ENCODE measurements around the gene CORT.
"Not testable (repeated sequence)": the region's sequence is repeated elsewhere in the genome, so short reads cannot be mapped to it uniquely, and the experiment has no call there.

CORT gene

GRCh38 chr1:10449751-10450150, at the start of gene CORT:
Gene CORT (plus strand): TSS chr1:10450031. CDS start chr1:10450224, 193 bp downstream.
- DNase-seq: no peak

- DNase-seq: no peak
These were observed 48.5 kb upstream of the CORT start for GRCh38 chr1:10401281-10401680.

- DNase-seq: no peak
These were observed 47.0 kb upstream of the CORT start for GRCh38 chr1:10402729-10403274.

GRCh38 chr1:10407201-10407600, 42.6 kb upstream of the CORT start:
- no peak for DNase-seq

GRCh38 chr1:10415211-10415930, 34.5 kb upstream of the CORT start:
- DNase-seq: no peak

- DNase-seq: not testable (repeated sequence)
These were observed 33.9 kb upstream of the CORT start for GRCh38 chr1:10415967-10416366.

- DNase-seq: not testable (repeated sequence)
These were observed 31.1 kb upstream of the CORT start for GRCh38 chr1:10418741-10419140.

GRCh38 chr1:10419351-10419750, 30.5 kb upstream of the CORT start:
- DNase-seq: no peak

- DNase-seq: no peak
These were observed 28.2 kb upstream of the CORT start for GRCh38 chr1:10421637-10422036.

GRCh38 chr1:10424034-10424433, 25.8 kb upstream of the CORT start:
- DNase-seq: no peak

GRCh38 chr1:10424651-10425050, 25.2 kb upstream of the CORT start:
- DNase-seq: no peak

- not testable (repeated sequence) for DNase-seq
These were observed 23.9 kb upstream of the CORT start for GRCh38 chr1:10425826-10426534.

GRCh38 chr1:10426535-10426848, 23.3 kb upstream of the CORT start:
- DNase-seq: not testable (repeated sequence)

- no peak for DNase-seq
These were observed 20.8 kb upstream of the CORT start for GRCh38 chr1:10428984-10429383.

GRCh38 chr1:10429868-10430215, 20.0 kb upstream of the CORT start:
- peak; percentile 34 for DNase-seq

GRCh38 chr1:10430216-10431069, 19.4 kb upstream of the CORT start, which contains the start of gene CENPS:
Gene CENPS (plus strand): TSS chr1:10430433. CDS start chr1:10430518, 85 bp downstream.
- peak; percentile 97 for DNase-seq

- peak; percentile 49 for DNase-seq
These were observed 18.6 kb upstream of the CORT start for GRCh38 chr1:10431070-10431730.

GRCh38 chr1:10432910-10433700, 16.7 kb upstream of the CORT start:
- no peak for DNase-seq

- DNase-seq: no peak
These were observed 16.0 kb upstream of the CORT start for GRCh38 chr1:10433790-10434189.

- DNase-seq: no peak
These were observed 15.2 kb upstream of the CORT start for GRCh38 chr1:10434590-10434989.

GRCh38 chr1:10437052-10437451, 12.8 kb upstream of the CORT start:
- DNase-seq: no peak

- DNase-seq: no peak
These were observed 11.1 kb upstream of the CORT start for GRCh38 chr1:10438677-10439163.

Data from stimulated activated CD8-positive, alpha-beta memory T cell treated with anti-CD3 and anti-CD28 coated beads, Interleukin-4, amount 100 ng/mL, for 48 hours (primary cell).